ENCODE measurements around the gene QPRT. TPM values are rescaled to one million over a fixed set of nuclear protein-coding genes. Genes with fewer than 3 reads are reported as not detected.
"Not testable (repeated sequence)": the region's sequence is repeated elsewhere in the genome, so short reads cannot be mapped to it uniquely, and the experiment has no call there.

QPRT gene
- total RNA-seq, 5 donors from 2014 or later (not counting 1 experiment from before 2014, with no cell fraction given), result 1.4 to 2.5 (median 2.1) TPM

DNA sequence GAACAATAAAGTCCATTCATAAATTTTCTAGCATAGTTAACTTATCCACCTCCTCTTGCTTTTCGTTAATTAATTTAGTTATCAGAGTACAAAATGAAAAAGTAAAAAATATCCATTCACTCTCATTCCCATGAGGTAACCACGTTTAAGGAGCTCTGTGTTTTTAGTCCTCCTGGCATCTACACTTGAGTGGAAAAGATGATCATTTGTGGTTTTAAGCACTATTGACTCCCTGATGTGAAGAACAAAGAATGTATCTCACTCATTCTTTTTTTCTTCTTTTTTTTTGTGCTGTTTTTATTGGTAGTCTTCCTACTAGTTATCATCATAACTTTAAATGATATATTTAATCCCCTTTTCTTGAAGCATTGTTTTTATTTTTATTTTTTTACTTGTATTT lies 26.1 kb downstream of the QPRT start:
- H3K4me3 Mint-ChIP-seq, result no peak overlapping the region
- DNase-seq (no peak), ATAC-seq (replicated peaks in 1 of 4) (no peak)
- H3K36me3 Mint-ChIP-seq, result no peaks in the 10 kb centered on the region
- H3K27ac Mint-ChIP-seq, result peak overlapping the region in 1 of 2 donors; percentile 39
- ChIA-PET CTCF (interaction anchor here in 1 of 2 donors (0.6 kb wide), 1 partner anchor 10 kb away, joined by 5 read pairs; no protein-coding TSS in a partner anchor), POLR2A (no interaction called here)
- no peak overlapping the region for H3K4me3 ChIP-seq (ENCODE audit: control insufficient read depth in 1 of 2, extremely low read depth in 1 of 2, low read length in 1 of 2)
- H3K9me3 Mint-ChIP-seq, result no peaks in the 10 kb centered on the region
- no peaks in the 10 kb centered on the region for H3K9me3 ChIP-seq
- peaks cover 37 to 42% (median 38%) of the 10 kb centered on the region in 3 donors for H3K4me1 Mint-ChIP-seq
- H3K4me1 ChIP-seq (ENCODE audit: control insufficient read depth in 1 of 2, extremely low read depth in 1 of 2, insufficient read depth in 2 of 2, low read length in 2 of 2), result peaks cover 24 to 43% of the 10 kb centered on the region in 2 experiments
- no peak overlapping the region for H3K27ac ChIP-seq (ENCODE audit: low read length)
- no peaks in the 10 kb centered on the region for H3K27me3 ChIP-seq (replicated peaks in 1 of 2; ENCODE audit: control insufficient read depth in 2 of 2, extremely low read depth in 1 of 2, insufficient read depth in 2 of 2, low read length in 1 of 2)
- no peaks in the 10 kb centered on the region for H3K27me3 Mint-ChIP-seq
- WGBS (ENCODE audit: insufficient coverage), result no CpG with 5 or more reads among the region's 2 CpGs
- H3K36me3 ChIP-seq (ENCODE audit: control insufficient read depth in 2 of 2, extremely low read depth in 1 of 2, insufficient read depth in 1 of 2, low read length in 1 of 2), result no peaks in the 10 kb centered on the region

DNA sequence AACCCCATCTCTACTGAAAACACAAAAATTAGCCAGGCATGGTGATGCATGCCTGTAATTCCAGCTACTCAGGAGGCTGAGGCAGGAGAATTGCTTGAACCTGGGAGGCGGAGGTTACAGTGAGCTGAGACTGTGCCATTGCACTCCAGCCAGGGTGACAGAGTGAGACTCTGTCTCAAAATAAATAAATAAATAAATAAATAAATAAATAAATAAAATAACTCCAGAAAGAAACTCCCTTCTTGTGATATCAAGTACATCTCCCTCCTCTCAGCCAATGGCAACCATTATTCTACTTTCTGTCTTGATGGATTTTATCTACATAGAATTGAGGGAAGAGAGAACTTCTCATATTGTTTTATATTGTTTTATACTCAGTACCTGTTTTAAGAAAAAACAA lies 28.2 kb downstream of the QPRT start:
- H3K9me3 Mint-ChIP-seq; DNase-seq; H3K36me3 Mint-ChIP-seq; H3K9me3 ChIP-seq; CTCF ChIA-PET; H3K27ac ChIP-seq (ENCODE audit: low read length); H3K27me3 ChIP-seq (replicated peaks in 1 of 2; ENCODE audit: control insufficient read depth in 2 of 2, extremely low read depth in 1 of 2, insufficient read depth in 2 of 2, low read length in 1 of 2); POLR2A ChIA-PET; H3K4me3 ChIP-seq (ENCODE audit: control insufficient read depth in 1 of 2, extremely low read depth in 1 of 2, low read length in 1 of 2); H3K4me3 Mint-ChIP-seq; H3K27me3 Mint-ChIP-seq; H3K36me3 ChIP-seq (ENCODE audit: control insufficient read depth in 2 of 2, extremely low read depth in 1 of 2, insufficient read depth in 1 of 2, low read length in 1 of 2); ATAC-seq (replicated peaks in 1 of 4): not testable (repeated sequence)
- peaks cover 12 to 29% of the 10 kb centered on the region in 2 experiments for H3K4me1 ChIP-seq (ENCODE audit: control insufficient read depth in 1 of 2, extremely low read depth in 1 of 2, insufficient read depth in 2 of 2, low read length in 2 of 2)
- WGBS (ENCODE audit: insufficient coverage), result no CpG with 5 or more reads among the region's 1 CpG
- Mint-ChIP-seq H3K27ac (peak overlapping the region in 1 of 2 donors; percentile 22), H3K4me1 (peaks cover 27 to 31% (median 28%) of the 10 kb centered on the region in 3 donors)

GRCh38 chr16:29708917-29709600 lies 30.1 kb downstream of the QPRT start:
- Histone ChIP-seq H3K9me3 (no peaks in the 10 kb centered on the region), H3K4me1 (ENCODE audit: control insufficient read depth in 1 of 2, extremely low read depth in 1 of 2, insufficient read depth in 2 of 2, low read length in 2 of 2) (peaks cover 2 to 10% of the 10 kb centered on the region in 2 experiments), H3K4me3 (ENCODE audit: control insufficient read depth in 1 of 2, extremely low read depth in 1 of 2, low read length in 1 of 2) (no peak overlapping the region), H3K36me3 (ENCODE audit: control insufficient read depth in 2 of 2, extremely low read depth in 1 of 2, insufficient read depth in 1 of 2, low read length in 1 of 2) (no peaks in the 10 kb centered on the region), H3K27me3 (replicated peaks in 1 of 2; ENCODE audit: control insufficient read depth in 2 of 2, extremely low read depth in 1 of 2, insufficient read depth in 2 of 2, low read length in 1 of 2) (no peaks in the 10 kb centered on the region), H3K27ac (ENCODE audit: low read length) (no peak overlapping the region)
- Mint-ChIP-seq H3K4me3 (no peak overlapping the region), H3K36me3 (no peaks in the 10 kb centered on the region), H3K27me3 (no peaks in the 10 kb centered on the region), H3K9me3 (no peaks in the 10 kb centered on the region), H3K4me1 (peaks cover 13 to 19% (median 15%) of the 10 kb centered on the region in 3 donors), H3K27ac (peak overlapping the region in 1 of 2 donors; percentile 13)
- ATAC-seq (replicated peaks in 1 of 4), result no peak
- 84% methylated on average over 7 of the region's 16 CpGs for WGBS (ENCODE audit: insufficient coverage)
- CTCF ChIA-PET, result interaction anchor here in 1 of 2 donors (4.2 kb wide), 1 partner anchor 8 kb away, joined by 54 read pairs; no protein-coding TSS in a partner anchor
- POLR2A ChIA-PET, result no interaction called here
- DNase-seq, result no peak

DNA sequence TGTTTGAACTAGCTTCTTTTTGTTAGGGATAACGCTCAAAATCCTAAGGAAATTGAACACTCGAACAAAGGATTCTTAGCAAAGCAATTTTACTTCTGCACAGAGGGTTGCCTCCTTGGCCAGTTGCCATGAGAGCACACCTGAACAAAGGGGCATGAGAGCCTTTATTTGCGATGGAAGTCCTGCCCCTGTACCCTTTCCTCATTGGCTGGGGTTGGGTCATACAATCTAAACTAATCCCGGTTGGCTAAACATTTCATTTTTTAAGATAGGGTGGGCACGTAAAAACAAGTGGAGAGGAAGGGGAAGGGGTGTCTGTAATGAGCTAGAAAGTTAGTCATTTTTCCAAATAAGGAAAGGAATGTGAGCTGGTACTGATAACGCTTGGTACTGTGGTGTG lies 30.7 kb downstream of the QPRT start:
- 93% methylated on average over 3 of the region's 6 CpGs for WGBS (ENCODE audit: insufficient coverage)
- ATAC-seq (replicated peaks in 1 of 4), result not testable (repeated sequence)

DNA sequence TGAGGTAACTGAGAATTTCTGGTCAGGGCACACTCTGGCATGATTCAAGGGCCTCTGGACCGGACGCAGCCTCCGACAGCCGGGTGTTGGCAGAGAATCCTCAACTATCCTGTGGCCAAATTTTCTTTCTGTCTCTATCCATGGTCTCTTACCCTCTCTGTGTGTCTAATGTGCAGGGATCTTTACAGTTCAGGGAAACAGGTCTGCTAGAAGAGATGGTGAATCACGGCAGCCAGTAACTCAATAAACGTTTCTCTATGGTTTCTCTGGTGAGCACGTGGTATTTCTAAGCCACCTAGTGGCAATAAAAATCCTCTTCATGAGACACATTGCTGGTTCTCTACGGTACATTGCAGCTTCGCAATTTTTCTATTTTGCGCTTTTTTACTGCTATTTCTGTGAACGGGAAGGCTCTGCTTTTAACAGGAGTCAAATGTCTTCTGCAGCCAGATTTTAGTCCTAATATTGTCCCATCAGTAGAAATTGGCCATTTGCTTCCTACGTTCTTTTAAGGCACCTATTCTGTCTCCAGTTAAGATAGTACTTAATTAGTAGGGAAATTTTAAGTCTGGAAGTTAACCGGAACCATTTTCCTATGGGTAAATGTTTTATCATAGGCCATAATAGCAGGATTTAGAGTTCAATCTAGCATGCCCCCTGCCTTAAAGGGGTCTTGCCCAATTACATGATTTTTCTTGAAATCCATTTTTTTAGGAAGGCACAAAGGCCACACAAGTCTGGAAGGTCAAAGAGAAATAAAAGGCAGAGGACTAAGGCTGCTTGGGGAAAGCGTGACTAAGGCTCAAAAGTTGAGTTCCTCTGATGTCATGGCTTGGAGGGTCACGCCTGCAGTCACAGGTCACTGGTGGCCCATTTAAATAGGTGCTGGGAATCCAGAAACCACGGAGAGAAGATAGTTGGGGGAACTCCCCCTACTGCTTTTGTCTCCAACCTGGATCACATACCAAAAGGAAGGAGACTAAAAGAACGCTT lies 31.5 kb downstream of the QPRT start:
- ATAC-seq (replicated peaks in 1 of 4), result peak; percentile 98 to 99 (median 98)
- POLR2A ChIA-PET, result no interaction called here
- H3K4me1 ChIP-seq (ENCODE audit: control insufficient read depth in 1 of 2, extremely low read depth in 1 of 2, insufficient read depth in 2 of 2, low read length in 2 of 2), result peaks cover 2 to 7% of the 10 kb centered on the region in 2 experiments
- Mint-ChIP-seq H3K4me3 (no peak overlapping the region), H3K4me1 (peaks cover 12 to 14% (median 13%) of the 10 kb centered on the region in 3 donors), H3K9me3 (no peaks in the 10 kb centered on the region), H3K27ac (peak overlapping the region; percentile 55 to 59), H3K36me3 (no peaks in the 10 kb centered on the region), H3K27me3 (no peaks in the 10 kb centered on the region)
- H3K36me3 ChIP-seq (ENCODE audit: control insufficient read depth in 2 of 2, extremely low read depth in 1 of 2, insufficient read depth in 1 of 2, low read length in 1 of 2), result no peaks in the 10 kb centered on the region
- 2% methylated on average over 7 of the region's 17 CpGs for WGBS (ENCODE audit: insufficient coverage)
- CTCF ChIA-PET, result interaction anchor here (0.6 to 4.2 kb wide), 5 partner anchors 10 to 609 kb away, joined by 3 to 54 read pairs (median 5); no protein-coding TSS in a partner anchor
- no peaks in the 10 kb centered on the region for H3K9me3 ChIP-seq
- H3K27ac ChIP-seq (ENCODE audit: low read length), result no peak overlapping the region
- DNase-seq, result peak in 23 of 35 experiments; percentile 10 to 82 (median 33)
- no peaks in the 10 kb centered on the region for H3K27me3 ChIP-seq (replicated peaks in 1 of 2; ENCODE audit: control insufficient read depth in 2 of 2, extremely low read depth in 1 of 2, insufficient read depth in 2 of 2, low read length in 1 of 2)
- H3K4me3 ChIP-seq (ENCODE audit: control insufficient read depth in 1 of 2, extremely low read depth in 1 of 2, low read length in 1 of 2), result no peak overlapping the region

More for the DNA sequence above, 30.7 kb downstream of the QPRT start:
- H3K9me3 ChIP-seq; H3K27ac ChIP-seq (ENCODE audit: low read length); H3K4me1 ChIP-seq (ENCODE audit: control insufficient read depth in 1 of 2, extremely low read depth in 1 of 2, insufficient read depth in 2 of 2, low read length in 2 of 2); H3K36me3 ChIP-seq (ENCODE audit: control insufficient read depth in 2 of 2, extremely low read depth in 1 of 2, insufficient read depth in 1 of 2, low read length in 1 of 2); H3K36me3 Mint-ChIP-seq; H3K27me3 ChIP-seq (replicated peaks in 1 of 2; ENCODE audit: control insufficient read depth in 2 of 2, extremely low read depth in 1 of 2, insufficient read depth in 2 of 2, low read length in 1 of 2); H3K9me3 Mint-ChIP-seq; DNase-seq; H3K27me3 Mint-ChIP-seq; H3K4me3 Mint-ChIP-seq; H3K4me3 ChIP-seq (ENCODE audit: control insufficient read depth in 1 of 2, extremely low read depth in 1 of 2, low read length in 1 of 2); POLR2A ChIA-PET: not testable (repeated sequence)
- Mint-ChIP-seq H3K27ac (peak overlapping the region in 1 of 2 donors; percentile 15), H3K4me1 (peaks cover 13 to 16% (median 15%) of the 10 kb centered on the region in 3 donors)
- CTCF ChIA-PET, result interaction anchor here (0.6 to 4.2 kb wide), 3 partner anchors 9 to 75 kb away, joined by 5 to 54 read pairs (median 10); no protein-coding TSS in a partner anchor

DNA sequence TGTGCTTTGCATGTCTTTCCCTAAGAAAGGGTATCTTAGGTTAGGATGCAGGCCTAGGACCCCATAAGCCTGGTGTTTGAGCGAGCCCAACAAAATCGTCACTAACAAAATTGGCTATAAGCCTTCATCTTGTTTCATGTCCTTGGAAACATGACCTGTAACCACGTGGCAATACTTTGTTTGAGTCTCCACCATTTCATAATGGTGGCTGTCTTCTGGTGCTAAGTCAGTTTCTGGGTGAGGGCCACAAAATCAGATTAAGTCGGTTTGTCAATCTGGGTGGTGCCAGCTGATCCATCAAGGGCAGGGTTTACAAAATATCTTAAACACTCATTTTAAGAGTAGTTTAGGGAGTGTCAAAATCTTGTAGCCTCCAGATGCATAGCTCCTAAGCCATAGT lies 33.8 kb downstream of the QPRT start:
- H3K9me3 Mint-ChIP-seq, result no peaks in the 10 kb centered on the region
- 94% methylated on average over 3 of the region's 4 CpGs for WGBS (ENCODE audit: insufficient coverage)
- Histone ChIP-seq H3K27ac (ENCODE audit: low read length) (no peak overlapping the region), H3K36me3 (ENCODE audit: control insufficient read depth in 2 of 2, extremely low read depth in 1 of 2, insufficient read depth in 1 of 2, low read length in 1 of 2) (no peaks in the 10 kb centered on the region), H3K9me3 (no peaks in the 10 kb centered on the region), H3K4me1 (ENCODE audit: control insufficient read depth in 1 of 2, extremely low read depth in 1 of 2, insufficient read depth in 2 of 2, low read length in 2 of 2) (peaks cover 2 to 7% of the 10 kb centered on the region in 2 experiments), H3K27me3 (replicated peaks in 1 of 2; ENCODE audit: control insufficient read depth in 2 of 2, extremely low read depth in 1 of 2, insufficient read depth in 2 of 2, low read length in 1 of 2) (no peaks in the 10 kb centered on the region), H3K4me3 (ENCODE audit: control insufficient read depth in 1 of 2, extremely low read depth in 1 of 2, low read length in 1 of 2) (no peak overlapping the region)
- DNase-seq (no peak), ATAC-seq (replicated peaks in 1 of 4) (no peak)
- peaks cover 12 to 14% (median 13%) of the 10 kb centered on the region in 3 donors for H3K4me1 Mint-ChIP-seq
- no peaks in the 10 kb centered on the region for H3K27me3 Mint-ChIP-seq
- ChIA-PET POLR2A (no interaction called here), CTCF (interaction anchor here in 1 of 2 donors (0.6 to 4.2 kb wide), 3 partner anchors 12 to 402 kb away, joined by 3 to 54 read pairs (median 4); no protein-coding TSS in a partner anchor)
- no peak overlapping the region for H3K27ac Mint-ChIP-seq
- H3K4me3 Mint-ChIP-seq, result no peak overlapping the region
- no peaks in the 10 kb centered on the region for H3K36me3 Mint-ChIP-seq

All from T-cell (primary cell).